ENCODE measurements around the gene LDAH. TPM values are rescaled to one million over a fixed set of nuclear protein-coding genes. Genes with fewer than 3 reads are reported as not detected.

The LDAH gene
- total and polyA plus RNA-seq, 10 of the 15 experiments (the other 5 are each of a cell fraction or from before 2014, with no cell fraction given): 17.9 to 44.7 (median 30.0) TPM

- BruUV-seq (replicated peaks): no TSS peak
- peaks cover 12% of the 10 kb centered on the region for H3K4me1 ChIP-seq (ENCODE audit: control insufficient read depth, insufficient read depth, low read length)
- ChIA-PET RAD21 (ENCODE audit: unreplicated experiment) (no interaction called here), POLR2A (no interaction called here), SMC1A (ENCODE audit: uncharacterized antibody, unreplicated experiment) (interaction anchor here (0.7 kb wide), 1 partner anchor 89 kb away, joined by 3 read pairs; no protein-coding TSS in a partner anchor), CTCF (interaction anchor here (0.7 to 1.7 kb wide), 3 partner anchors 107 to 280 kb away, joined by 3 to 8 read pairs (median 3); no protein-coding TSS in a partner anchor)
- no peak overlapping the region for H3K27ac ChIP-seq (ENCODE audit: control insufficient read depth, insufficient read depth)
- no peaks in the 10 kb centered on the region for H3K9me3 ChIP-seq (replicated peaks; ENCODE audit: control insufficient read depth, insufficient read depth, low read length)
- H2AFZ ChIP-seq (ENCODE audit: control insufficient read depth, low read depth, low read length): no peak overlapping the region
- no peak; the same call in 2 of the 3 replicates for ATAC-seq
- H3K36me3 ChIP-seq (ENCODE audit: control insufficient read depth in 2 of 2, insufficient read depth in 2 of 2, low read length in 1 of 2): no peaks in the 10 kb centered on the region; a peak in 3 of 4 replicates
- DNase-seq (ENCODE audit: low read depth, low spot score): no peak
- intact Hi-C loops (cut with micrococcal nuclease; ENCODE audit: unreplicated experiment): no loop called here
- no peak for FAIRE-seq
- H3K27me3 ChIP-seq (replicated peaks in 1 of 2; ENCODE audit: control insufficient read depth in 2 of 2, insufficient read depth in 2 of 2, low read length in 1 of 2): no peaks in the 10 kb centered on the region
- peak; percentile 60 for TF ChIP-seq RAD21 (IDR thresholded peaks at IDR 0.05; ENCODE audit: insufficient read depth, low read depth, low read length)
- no peak for TF ChIP-seq USF1 (IDR thresholded peaks at IDR 0.05; ENCODE audit: borderline replicate concordance, extremely low read length, insufficient read depth, low read depth, low read length)
- no peak for TF ChIP-seq SKIL (IDR thresholded peaks at IDR 0.05; ENCODE audit: low read depth, poor library complexity, severe bottlenecking)
- TF ChIP-seq MYB (IDR thresholded peaks at IDR 0.05; ENCODE audit: borderline replicate concordance, low read depth, low read length): no peak
- no peak for TF ChIP-seq ZNF384 (IDR thresholded peaks at IDR 0.05; ENCODE audit: borderline replicate concordance, low read depth, low read length)
- TF ChIP-seq CBX3 (IDR thresholded peaks at IDR 0.05; ENCODE audit: borderline replicate concordance, low read depth): no peak
- no peak for TF ChIP-seq BHLHE40 (IDR thresholded peaks at IDR 0.05; ENCODE audit: borderline replicate concordance in 1 of 2, low read depth in 2 of 2, low read length in 1 of 2)
- TF ChIP-seq SREBF1 (IDR thresholded peaks at IDR 0.05; ENCODE audit: low read length): no peak
- no peak for TF ChIP-seq ASH2L (IDR thresholded peaks at IDR 0.05; ENCODE audit: borderline replicate concordance, low read depth)
- peak; percentile 30 to 47 (median 33); a peak in 5 of 6 replicates for TF ChIP-seq CTCF (IDR thresholded peaks at IDR 0.05 in 2 of 3, conservative IDR thresholded peaks at IDR 0.05 in 1 of 3; ENCODE audit: control insufficient read depth in 2 of 3, extremely low read depth in 1 of 3, insufficient read depth in 1 of 3, low read depth in 3 of 3, low read length in 3 of 3)
- no peak for TF ChIP-seq JUND (IDR thresholded peaks at IDR 0.05; ENCODE audit: low read depth, low read length)
- no peak for TF ChIP-seq WRNIP1 (IDR thresholded peaks at IDR 0.05; ENCODE audit: borderline replicate concordance, low read depth, low read length)
- no peak for TF ChIP-seq E2F4 (IDR thresholded peaks at IDR 0.05; ENCODE audit: low read depth, low read length)
- no peak for TF ChIP-seq NBN (IDR thresholded peaks at IDR 0.05)
- TF ChIP-seq BCL11A (IDR thresholded peaks at IDR 0.05; ENCODE audit: low read depth, low read length): no peak
- H3K79me2 ChIP-seq (ENCODE audit: control insufficient read depth, insufficient read depth, low read length): no peaks in the 10 kb centered on the region
- in situ Hi-C loops (cut with MboI): no loop called here
- H4K20me1 ChIP-seq (ENCODE audit: control insufficient read depth, insufficient read depth): no peaks in the 10 kb centered on the region
- 89% methylated on average over 7 of the region's 7 CpGs for WGBS (ENCODE audit: insufficient coverage, insufficient replicate concordance, low lambda C conversion rate, missing lambda C conversion rate)
- no peak overlapping the region for H3K4me2 ChIP-seq (ENCODE audit: control insufficient read depth, insufficient read depth)
- H3K9ac ChIP-seq (ENCODE audit: control insufficient read depth, insufficient read depth, low read length): no peak overlapping the region
- H3K4me3 ChIP-seq: no peak overlapping the region
Measured at GRCh38 chr2:20682167-20682920, 140.6 kb downstream of the LDAH start.

Data from GM12878 (cell line).